ENCODE results near the gene KREMEN1. TPM values are rescaled to one million over a fixed set of nuclear protein-coding genes. Genes with fewer than 3 reads are reported as not detected.
A peak's percentile ranks its signal among the peaks of the same experiment; 100 is the strongest.

Gene KREMEN1
- total and polyA plus RNA-seq, 2 of the 4 experiments (the other 2 are of a cell fraction), result 2.9 to 4.6 TPM

GRCh38 chr22:29096736-29097669 is 24.2 kb downstream of the KREMEN1 start:
- Histone ChIP-seq H3K18ac (ENCODE audit: low read depth, low read length) (no peak overlapping the region), H3K79me1 (ENCODE audit: low read depth in 1 of 2, low read length in 2 of 2) (no peaks in the 10 kb centered on the region), H3K9me1 (ENCODE audit: insufficient read depth, low read length) (peaks cover 6% of the 10 kb centered on the region; the same call in 1 of the 2 replicates), H3K4me2 (ENCODE audit: low read depth, low read length) (no peak overlapping the region), H3K14ac (replicated peaks; ENCODE audit: low read depth, low read length) (no peak overlapping the region), H2BK5ac (ENCODE audit: low read depth, low read length, poor library complexity, severe bottlenecking) (no peak overlapping the region), H2BK20ac (ENCODE audit: low read depth, low read length) (no peak overlapping the region), H3K23ac (ENCODE audit: low read depth, low read length) (no peak overlapping the region), H2AFZ (replicated peaks; ENCODE audit: low read length, poor library complexity) (peak overlapping the region; percentile 24), H3K4me3 (ENCODE audit: insufficient read depth, low read depth, low read length) (no peak overlapping the region), H3K4ac (ENCODE audit: low read depth, low read length) (no peak overlapping the region), H3K9ac (ENCODE audit: low read depth, low read length) (no peak overlapping the region), H2BK15ac (ENCODE audit: low read depth, low read length) (no peak overlapping the region), H4K20me1 (ENCODE audit: insufficient read depth, low read length) (no peaks in the 10 kb centered on the region), H3K27ac (ENCODE audit: insufficient read depth, low read length) (no peak overlapping the region), H3K9me3 (ENCODE audit: control insufficient read depth, insufficient read depth, low read length) (no peaks in the 10 kb centered on the region), H4K5ac (ENCODE audit: low read depth, low read length) (no peak overlapping the region), H2AK5ac (ENCODE audit: low read depth, low read length) (0 out of 2 replicates have a peak overlapping the region, but pooled peaks have one; percentile 0), H3K4me1 (ENCODE audit: control insufficient read depth, insufficient read depth, low read length) (peaks cover 17% of the 10 kb centered on the region), H2BK120ac (ENCODE audit: low read depth, low read length) (no peak overlapping the region), H4K8ac (ENCODE audit: low read depth in 2 of 2, low read length in 2 of 2) (no peak overlapping the region), H2AK9ac (replicated peaks; ENCODE audit: low read depth, low read length, poor library complexity) (no peak overlapping the region), H4K91ac (ENCODE audit: insufficient read depth, low read depth, low read length) (no peak overlapping the region), H3K36me3 (ENCODE audit: control insufficient read depth, insufficient read depth, low read length) (peaks cover 5% of the 10 kb centered on the region; the same call in 1 of the 2 replicates), H3K27me3 (ENCODE audit: control insufficient read depth, insufficient read depth, low read length) (no peaks in the 10 kb centered on the region), H3K56ac (ENCODE audit: extremely low read depth, insufficient read depth, low read length) (no peak overlapping the region)
- no TSS peak for BruUV-seq (replicated peaks)
- in situ Hi-C loops (cut with MboI; ENCODE audit: low sequenced_read_pairs), result no loop called here
- 33% methylated on average over 3 of the region's 13 CpGs; no CpG with 5 or more reads in 1 of the 2 experiments for WGBS, 2 experiments (ENCODE audit: extremely low coverage in 2 of 2, insufficient read length in 1 of 2)
- intact Hi-C loops (cut with micrococcal nuclease), result no loop called here
- ChIA-PET POLR2A (ENCODE audit: unreplicated experiment) (no interaction called here), CTCF (no interaction called here)
- DNase-seq, result peak; percentile 30
- ATAC-seq (ENCODE audit: low read depth), result peak; percentile 12; the same call in 1 of the 2 replicates
- dilution Hi-C loops (cut with HindIII; ENCODE audit: low sequenced_read_pairs, unreplicated experiment), result no loop called here
- no peak for TF ChIP-seq CHD1 (IDR thresholded peaks at IDR 0.05; ENCODE audit: low read depth, low read length)
- no peak for TF ChIP-seq FOS (IDR thresholded peaks at IDR 0.05; ENCODE audit: low read depth, low read length)
- TF ChIP-seq USF2 (IDR thresholded peaks at IDR 0.05; ENCODE audit: low read depth, low read length), result no peak
- no peak for TF ChIP-seq CEBPB (IDR thresholded peaks at IDR 0.05; ENCODE audit: low read depth, low read length)
- no peak for TF ChIP-seq MXI1 (IDR thresholded peaks at IDR 0.05; ENCODE audit: borderline replicate concordance, low read depth, low read length)
- TF ChIP-seq BHLHE40 (IDR thresholded peaks at IDR 0.05; ENCODE audit: low read depth, low read length), result no peak
